Loucy (cell line): ENCODE results near the gene BIN1.

ENCODE experiments used
- EZH2phosphoT487 ChIP-seq: fragments of 200-600 bp; IDR thresholded peaks from 2 replicates; pipeline ENCODE4 v1.6.1; 2018; ENCODE audit warnings: antibody characterized with exemption, mild to moderate bottlenecking, moderate library complexity, borderline replicate concordance
- TF ChIP-seq, protein P1 (sequence below): fragments of 200-600 bp; sonication (generic); conservative IDR thresholded peaks from 2 replicates; pipeline ENCODE4 v1.5.1; 2014; ENCODE audit warnings: mild to moderate bottlenecking, antibody characterized with exemption, low read length

DNA sequence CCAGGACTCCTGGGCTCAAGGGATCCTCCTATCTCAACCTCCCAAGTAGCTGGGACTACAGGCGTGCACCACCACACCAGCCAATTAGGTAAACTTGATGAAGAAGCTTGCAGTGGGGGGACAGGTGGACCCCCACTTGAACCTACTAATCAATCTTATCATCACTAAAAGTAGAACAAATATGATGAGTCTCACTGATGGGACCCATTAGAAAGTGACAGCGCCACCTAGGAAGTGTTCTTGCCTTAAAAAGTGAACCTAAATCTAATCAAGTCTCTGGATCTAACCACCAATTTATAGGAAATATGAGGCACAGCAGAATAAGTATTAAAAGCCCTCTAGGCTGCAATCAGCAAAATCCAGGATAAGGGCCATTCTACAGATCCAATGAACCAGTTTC is 79.2 kb downstream of the BIN1 start:
- TF ChIP-seq, protein P1, sequence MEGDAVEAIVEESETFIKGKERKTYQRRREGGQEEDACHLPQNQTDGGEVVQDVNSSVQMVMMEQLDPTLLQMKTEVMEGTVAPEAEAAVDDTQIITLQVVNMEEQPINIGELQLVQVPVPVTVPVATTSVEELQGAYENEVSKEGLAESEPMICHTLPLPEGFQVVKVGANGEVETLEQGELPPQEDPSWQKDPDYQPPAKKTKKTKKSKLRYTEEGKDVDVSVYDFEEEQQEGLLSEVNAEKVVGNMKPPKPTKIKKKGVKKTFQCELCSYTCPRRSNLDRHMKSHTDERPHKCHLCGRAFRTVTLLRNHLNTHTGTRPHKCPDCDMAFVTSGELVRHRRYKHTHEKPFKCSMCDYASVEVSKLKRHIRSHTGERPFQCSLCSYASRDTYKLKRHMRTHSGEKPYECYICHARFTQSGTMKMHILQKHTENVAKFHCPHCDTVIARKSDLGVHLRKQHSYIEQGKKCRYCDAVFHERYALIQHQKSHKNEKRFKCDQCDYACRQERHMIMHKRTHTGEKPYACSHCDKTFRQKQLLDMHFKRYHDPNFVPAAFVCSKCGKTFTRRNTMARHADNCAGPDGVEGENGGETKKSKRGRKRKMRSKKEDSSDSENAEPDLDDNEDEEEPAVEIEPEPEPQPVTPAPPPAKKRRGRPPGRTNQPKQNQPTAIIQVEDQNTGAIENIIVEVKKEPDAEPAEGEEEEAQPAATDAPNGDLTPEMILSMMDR, result peak; percentile 49
- TF ChIP-seq EZH2phosphoT487, result no peak
